Kidney (tissue), 14 donors: ENCODE data around the gene P2RY2. TPM values are rescaled to one million over a fixed set of nuclear protein-coding genes. Genes with fewer than 3 reads are reported as not detected.

Source experiments
- DNase-seq, 5 donors: peaks; one replicate each; pipeline ENCODE4 v3.0.0-alpha.2; 2013 to 2020
- FAIRE-seq: peaks from 2 replicates; lab custom pipeline; 2012; peaks lifted over from hg19 to GRCh38; lab: Jason Lieb, UNC
- H3K27ac ChIP-seq, 2 donors: one replicate each; pipeline ENCODE4 v1.7.0; 2013; ENCODE audit warnings: low read depth in 2 of 2, low read length in 2 of 2, inconsistent platforms in 1 of 2
- H3K27me3 ChIP-seq: one replicate; pipeline ENCODE4 v1.7.1; 2013; ENCODE audit warnings: low read length, inconsistent platforms; ENCODE audit not compliant: control insufficient read depth, insufficient read depth
- H3K36me3 ChIP-seq, 3 donors: one replicate each; pipeline versions ENCODE4 v1.7.0 to v1.7.1; 2013; ENCODE audit warnings: low read length in 3 of 3, control low read depth in 1 of 3, inconsistent platforms in 1 of 3; ENCODE audit not compliant: insufficient read depth in 3 of 3, control insufficient read depth in 2 of 3
- H3K4me1 ChIP-seq, 3 donors: one replicate each; pipeline versions ENCODE4 v1.7.0 to v1.7.1; 2013; ENCODE audit warnings: low read length in 3 of 3, inconsistent platforms in 1 of 3, low read depth in 1 of 3; ENCODE audit not compliant: control insufficient read depth in 2 of 3, insufficient read depth in 2 of 3
- H3K4me3 ChIP-seq, 3 donors: one replicate each; pipeline versions ENCODE4 v1.7.0 to v1.8.1; 2013; ENCODE audit warnings: low read length in 3 of 3, control low read depth in 1 of 3, inconsistent platforms in 1 of 3
- H3K9ac ChIP-seq, 3 donors: one replicate each; pipeline versions ENCODE4 v1.7.0 to v1.7.1; 2013; ENCODE audit warnings: low read length in 3 of 3, control low read depth in 1 of 3, inconsistent platforms in 1 of 3
- H3K9me3 ChIP-seq, 3 donors: one replicate each; pipeline versions ENCODE4 v1.7.0 to v1.7.1; 2013; ENCODE audit warnings: low read length in 3 of 3, control low read depth in 1 of 3, inconsistent platforms in 1 of 3; ENCODE audit not compliant: control insufficient read depth in 2 of 3, insufficient read depth in 1 of 3
- CTCF ChIP-seq: IDR thresholded peaks from 3 replicates; pipeline ENCODE4 v1.5.1; 2012; ENCODE audit warnings: mild to moderate bottlenecking, moderate library complexity, borderline replicate concordance; ENCODE audit not compliant: insufficient read depth; ENCODE audit errors: extremely low read depth
- intact Hi-C: fragments of 100-400 bp; cut with DNase I; formaldehyde crosslinking; loops from one replicate; pipeline ENCODE4 v1.11.1; 2022
- polyA plus RNA-seq: library from polyadenylated mRNA; stranded (reverse); fragments of 350-450 nt; fragmentation: Illumina TruSeq; extraction: RNeasy Lipid Tissue Mini Kit (QIAGEN cat#74804); gene quantifications from one replicate; pipeline ENCODE4 v1.2.3, GENCODE V29; 2014; ENCODE audit warnings: low read depth, low replicate concordance; ENCODE audit not compliant: insufficient read depth
- total RNA-seq: library from RNA; stranded (reverse); fragmentation: NEBNext Ultra II Directional; extraction: Animal tissue kit (Norgen Biotek cat#: 25700); gene quantifications from one replicate; pipeline ENCODE4 v1.2.1, GENCODE V29; 2021
- donor health status: control.
- donor health status: control.
- donor health status: control.
- donor health status: control.
- donor health status: control.
- donor health status: DM: yes; HTN: yes; CAD: no.
- donor health status: Normal renal cell carcinoma (clear cell type).

P2RY2 gene
- total and polyA plus RNA-seq, 2 donors from 2014 or later, result 1.3 to 9.7 TPM

GRCh38 chr11:73223998-73224730 is 6.1 kb downstream of the P2RY2 start:
- FAIRE-seq (no peak), DNase-seq (peak in 2 of 5 donors; percentile 24 to 63)
- Histone ChIP-seq H3K4me1 (no peaks in the 10 kb centered on the region), H3K27ac (no peak overlapping the region), H3K9me3 (no peaks in the 10 kb centered on the region), H3K27me3 (no peaks in the 10 kb centered on the region), H3K4me3 (no peak overlapping the region), H3K36me3 (no peaks in the 10 kb centered on the region), H3K9ac (no peak overlapping the region)
- no peak for TF ChIP-seq CTCF
- intact Hi-C loops, result no loop called here

GRCh38 chr11:73225001-73225686 is 7.1 kb downstream of the P2RY2 start:
- Histone ChIP-seq H3K4me1 (no peaks in the 10 kb centered on the region), H3K27me3 (no peaks in the 10 kb centered on the region), H3K4me3 (no peak overlapping the region), H3K27ac (no peak overlapping the region), H3K36me3 (no peaks in the 10 kb centered on the region), H3K9me3 (no peaks in the 10 kb centered on the region), H3K9ac (no peak overlapping the region)
- DNase-seq (peak in 3 of 5 donors; percentile 21 to 38 (median 36)), FAIRE-seq (no peak)
- TF ChIP-seq CTCF, result no peak
- intact Hi-C loops, result no loop called here

- Histone ChIP-seq H3K9ac (no peak overlapping the region), H3K27ac (no peak overlapping the region)
- DNase-seq, result peak in 2 of 5 donors; percentile 17 to 43
These were observed 7.8 kb downstream of the P2RY2 start for GRCh38 chr11:73225851-73226250.

More at GRCh38 chr11:73225851-73226250, 7.8 kb downstream of the P2RY2 start:
- no peak for TF ChIP-seq CTCF
- H3K9me3 ChIP-seq, result no peaks in the 10 kb centered on the region
- H3K27me3 ChIP-seq, result no peaks in the 10 kb centered on the region
- H3K4me1 ChIP-seq, result no peaks in the 10 kb centered on the region
- H3K4me3 ChIP-seq, result no peak overlapping the region
- no peaks in the 10 kb centered on the region for H3K36me3 ChIP-seq
- FAIRE-seq, result no peak
- intact Hi-C loops, result no loop called here
